SH-SY5Y (cell line): ENCODE data around the gene VWA3B.

Experiments
- GATA2 ChIP-seq: IDR thresholded peaks from 2 replicates; pipeline ENCODE4 v1.6.1; 2011; ENCODE audit warnings: mild to moderate bottlenecking, low read depth, low read length
- GATA3 ChIP-seq: IDR thresholded peaks from 2 replicates; pipeline ENCODE4 v1.6.1; 2011; ENCODE audit warnings: low read depth, mild to moderate bottlenecking, low read length, moderate library complexity

DNA sequence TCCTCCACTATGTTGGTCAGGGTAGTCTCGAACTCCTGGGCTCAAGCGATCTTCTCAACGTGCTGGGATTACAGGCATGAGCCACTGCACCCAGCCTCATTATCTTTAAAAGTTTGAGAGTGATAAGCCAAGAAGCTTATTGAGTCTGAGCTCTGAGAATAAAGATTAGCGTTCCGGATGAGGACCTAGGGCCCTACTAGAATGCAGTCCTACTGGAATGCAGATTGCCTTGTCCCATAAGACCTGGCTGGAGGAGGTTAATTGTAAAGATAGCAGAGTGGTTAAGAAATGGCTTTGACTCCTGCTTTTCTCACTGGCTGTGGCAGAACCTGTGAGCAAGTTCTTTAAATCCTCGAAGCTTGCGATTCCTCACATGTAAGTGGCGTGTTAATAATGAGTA lies 4.0 kb downstream of the VWA3B start:
- no peak for TF ChIP-seq GATA2
- TF ChIP-seq GATA3: no peak
